Activated T-cell treated with anti-CD3 and anti-CD28 coated beads, Interleukin-2, amount 50 U/mL, for 48 hours (primary cell): ENCODE data around the gene EPN2.

ENCODE experiments used
- DNase-seq, 2 experiments: peaks; one replicate each; pipeline ENCODE4 v3.0.0-alpha.2; 2020

EPN2 gene

GRCh38 chr17:19242323-19242722 is 5.2 kb downstream of the EPN2 start:
- no peak for DNase-seq

GRCh38 chr17:19242926-19243325 is 5.8 kb downstream of the EPN2 start:
- no peak for DNase-seq

GRCh38 chr17:19243838-19244237 is 6.7 kb downstream of the EPN2 start:
- DNase-seq = no peak

GRCh38 chr17:19244357-19244756 is 7.2 kb downstream of the EPN2 start:
- DNase-seq = no peak

GRCh38 chr17:19244781-19245180 is 7.6 kb downstream of the EPN2 start:
- no peak for DNase-seq

GRCh38 chr17:19247473-19247872 is 10.3 kb downstream of the EPN2 start:
- DNase-seq = no peak

GRCh38 chr17:19248151-19248927 is 11.2 kb downstream of the EPN2 start:
- DNase-seq = no peak

GRCh38 chr17:19248928-19249574 is 11.9 kb downstream of the EPN2 start:
- no peak for DNase-seq

GRCh38 chr17:19249681-19250080 is 12.5 kb downstream of the EPN2 start:
- DNase-seq = no peak

- DNase-seq = no peak
Measured at GRCh38 chr17:19250421-19251173, 13.4 kb downstream of the EPN2 start.

GRCh38 chr17:19253112-19253511 is 15.9 kb downstream of the EPN2 start:
- no peak for DNase-seq

GRCh38 chr17:19254651-19255050 is 17.5 kb downstream of the EPN2 start:
- no peak for DNase-seq

- DNase-seq = no peak
Measured at GRCh38 chr17:19255279-19255678, 18.1 kb downstream of the EPN2 start.

GRCh38 chr17:19258371-19258770 is 21.2 kb downstream of the EPN2 start:
- DNase-seq = no peak

GRCh38 chr17:19260958-19261357 is 23.8 kb downstream of the EPN2 start:
- no peak for DNase-seq

- DNase-seq = no peak
Measured at GRCh38 chr17:19261426-19261825, 24.3 kb downstream of the EPN2 start.

GRCh38 chr17:19262650-19263631 is 25.8 kb downstream of the EPN2 start:
- DNase-seq = peak; percentile 29 to 38

- DNase-seq = no peak
Measured at GRCh38 chr17:19263641-19264051, 26.5 kb downstream of the EPN2 start.

- no peak for DNase-seq
Measured at GRCh38 chr17:19264268-19264667, 27.1 kb downstream of the EPN2 start.

GRCh38 chr17:19264681-19265080 is 27.5 kb downstream of the EPN2 start:
- DNase-seq = no peak

GRCh38 chr17:19265755-19266154 is 28.6 kb downstream of the EPN2 start:
- DNase-seq = no peak

GRCh38 chr17:19268611-19269010 is 31.4 kb downstream of the EPN2 start:
- no peak for DNase-seq

GRCh38 chr17:19269106-19269505 is 31.9 kb downstream of the EPN2 start:
- no peak for DNase-seq
